ENCODE results near the gene SYNJ2. TPM values are rescaled to one million over a fixed set of nuclear protein-coding genes. Genes with fewer than 3 reads are reported as not detected.

The SYNJ2 gene
- polyA plus RNA-seq, 1 donor from 2014 or later: 0.12 TPM

GRCh38 chr6:157987788-157988699 is 6.4 kb downstream of the SYNJ2 start:
- TF ChIP-seq EP300 (conservative IDR thresholded peaks at IDR 0.05; ENCODE audit: poor library complexity, severe bottlenecking) (no peak), MXI1 (conservative IDR thresholded peaks at IDR 0.05; ENCODE audit: poor library complexity, severe bottlenecking) (no peak), REST (IDR thresholded peaks at IDR 0.05; ENCODE audit: borderline replicate concordance) (no peak), POLR2AphosphoS5 (IDR thresholded peaks at IDR 0.05) (no peak), RAD21 (conservative IDR thresholded peaks at IDR 0.05) (no peak), TAF1 (IDR thresholded peaks at IDR 0.05; ENCODE audit: low read depth) (no peak), CTCF (IDR thresholded peaks at IDR 0.05; ENCODE audit: poor library complexity, severe bottlenecking) (no peak), SMC3 (conservative IDR thresholded peaks at IDR 0.05; ENCODE audit: poor library complexity) (no peak), EZH2 (IDR thresholded peaks at IDR 0.05; ENCODE audit: borderline replicate concordance, insufficient read depth, low read length, poor library complexity, severe bottlenecking) (no peak)
- Histone ChIP-seq H2AFZ (ENCODE audit: low read depth, low read length) (no peak overlapping the region), H4K20me1 (ENCODE audit: insufficient read depth) (no peaks in the 10 kb centered on the region), H3K36me3 (ENCODE audit: insufficient read depth, low read length) (no peaks in the 10 kb centered on the region), H3K9me2 (ENCODE audit: insufficient read depth, low read length) (no peaks in the 10 kb centered on the region), H3K27me3 (ENCODE audit: insufficient read depth, low read depth, low read length) (peaks cover 2% of the 10 kb centered on the region), H3K79me2 (replicated peaks; ENCODE audit: insufficient read depth, low read length) (no peaks in the 10 kb centered on the region), H3K4me3 (ENCODE audit: low read length) (no peak overlapping the region), H3K4me2 (ENCODE audit: low read length) (no peak overlapping the region), H3K27ac (ENCODE audit: low read length) (no peak overlapping the region), H3F3A (ENCODE audit: insufficient read depth, low read length, poor library complexity, severe bottlenecking) (no peaks in the 10 kb centered on the region), H3K9me3 (ENCODE audit: low read length) (no peaks in the 10 kb centered on the region), H3K9ac (ENCODE audit: low read length) (no peak overlapping the region)

GRCh38 chr6:157988700-157989063 is 7.0 kb downstream of the SYNJ2 start:
- TF ChIP-seq POLR2AphosphoS5 (IDR thresholded peaks at IDR 0.05): no peak
- TF ChIP-seq REST (IDR thresholded peaks at IDR 0.05; ENCODE audit: borderline replicate concordance): no peak
- no peak for TF ChIP-seq SMC3 (conservative IDR thresholded peaks at IDR 0.05; ENCODE audit: poor library complexity)
- no peak for TF ChIP-seq TAF1 (IDR thresholded peaks at IDR 0.05; ENCODE audit: low read depth)
- TF ChIP-seq EZH2 (IDR thresholded peaks at IDR 0.05; ENCODE audit: borderline replicate concordance, insufficient read depth, low read length, poor library complexity, severe bottlenecking): no peak
- no peak for TF ChIP-seq CTCF (IDR thresholded peaks at IDR 0.05; ENCODE audit: poor library complexity, severe bottlenecking)
- TF ChIP-seq MXI1 (conservative IDR thresholded peaks at IDR 0.05; ENCODE audit: poor library complexity, severe bottlenecking): no peak
- no peak for TF ChIP-seq EP300 (conservative IDR thresholded peaks at IDR 0.05; ENCODE audit: poor library complexity, severe bottlenecking)
- TF ChIP-seq RAD21 (conservative IDR thresholded peaks at IDR 0.05): no peak
- Histone ChIP-seq H3K27me3 (ENCODE audit: insufficient read depth, low read depth, low read length) (no peaks in the 10 kb centered on the region), H3K27ac (ENCODE audit: low read length) (no peak overlapping the region), H3K9me2 (ENCODE audit: insufficient read depth, low read length) (no peaks in the 10 kb centered on the region), H3K4me3 (ENCODE audit: low read length) (no peak overlapping the region), H3K4me2 (ENCODE audit: low read length) (no peak overlapping the region), H3K79me2 (replicated peaks; ENCODE audit: insufficient read depth, low read length) (no peaks in the 10 kb centered on the region), H4K20me1 (ENCODE audit: insufficient read depth) (no peaks in the 10 kb centered on the region), H3K9ac (ENCODE audit: low read length) (no peak overlapping the region), H3K36me3 (ENCODE audit: insufficient read depth, low read length) (no peaks in the 10 kb centered on the region), H2AFZ (ENCODE audit: low read depth, low read length) (no peak overlapping the region), H3F3A (ENCODE audit: insufficient read depth, low read length, poor library complexity, severe bottlenecking) (no peaks in the 10 kb centered on the region), H3K9me3 (ENCODE audit: low read length) (no peaks in the 10 kb centered on the region)

Measured in neural cell (in vitro differentiated cells).